GM21825 (cell line): ENCODE data around the gene ZNF318.
"Not testable (repeated sequence)": the region's sequence is repeated elsewhere in the genome, so short reads cannot be mapped to it uniquely, and the experiment has no call there.

Source experiments
- ATAC-seq: cut with Tn5 transposase; IDR thresholded peaks from one replicate; pipeline ENCODE4 v1.9.1; 2021; ENCODE audit warnings: mild to moderate bottlenecking, moderate library complexity; ENCODE audit not compliant: unreplicated experiment

ZNF318 gene

DNA sequence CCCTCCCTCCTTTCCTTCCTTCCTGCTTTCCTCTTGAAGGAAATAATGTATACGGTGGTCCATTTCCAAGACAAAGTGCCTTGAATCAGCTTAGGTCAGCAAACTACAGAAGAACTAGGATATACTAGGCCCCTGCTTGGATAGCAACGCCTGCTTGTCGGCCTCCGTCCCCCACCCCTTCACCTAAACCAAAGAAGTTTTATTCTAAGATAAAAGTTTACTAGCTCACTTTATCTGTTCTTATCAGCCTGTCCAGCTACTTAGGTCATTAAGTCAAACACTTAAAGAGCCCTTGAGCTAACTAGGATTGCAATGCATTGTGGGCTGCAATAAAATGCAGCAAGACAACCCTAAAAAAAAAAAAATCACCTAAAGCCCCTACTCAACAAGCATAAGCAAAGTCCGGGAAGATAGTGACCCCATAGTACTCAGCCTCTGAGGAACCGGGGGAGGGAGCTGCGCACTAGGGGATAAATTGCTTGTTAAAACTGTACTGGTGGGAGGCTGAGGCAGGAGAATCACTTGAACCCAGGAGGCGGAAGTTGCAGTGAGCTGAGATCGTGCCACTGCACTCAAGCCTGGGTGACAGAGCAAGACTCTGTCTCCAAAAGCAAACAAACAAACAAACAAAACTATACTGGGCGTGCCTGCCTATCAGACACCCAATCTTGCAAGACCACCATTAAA lies 21.4 kb upstream of the ZNF318 start:
- not testable (repeated sequence) for ATAC-seq

- ATAC-seq: no peak
These were observed 20.4 kb upstream of the ZNF318 start for GRCh38 chr6:43389730-43390295.

DNA sequence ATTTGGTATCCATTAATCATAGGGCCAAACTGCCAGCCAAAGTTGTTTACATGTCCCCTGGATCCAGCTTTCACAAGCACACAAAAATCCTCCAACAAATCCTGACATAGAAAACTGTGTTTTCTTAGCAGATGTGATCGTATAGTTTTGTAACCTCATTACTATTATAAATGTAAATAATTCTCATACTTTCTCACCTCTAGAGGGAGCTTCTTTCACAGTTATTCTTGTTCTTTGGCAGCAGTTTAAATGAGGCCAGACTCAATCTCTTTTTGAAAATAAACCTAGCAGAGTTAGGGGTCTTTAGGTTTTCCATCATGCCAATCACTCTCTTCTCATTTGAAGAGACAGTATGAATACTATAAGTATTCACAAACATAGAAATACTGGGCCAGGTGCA lies 17.0 kb upstream of the ZNF318 start:
- ATAC-seq: no peak

DNA sequence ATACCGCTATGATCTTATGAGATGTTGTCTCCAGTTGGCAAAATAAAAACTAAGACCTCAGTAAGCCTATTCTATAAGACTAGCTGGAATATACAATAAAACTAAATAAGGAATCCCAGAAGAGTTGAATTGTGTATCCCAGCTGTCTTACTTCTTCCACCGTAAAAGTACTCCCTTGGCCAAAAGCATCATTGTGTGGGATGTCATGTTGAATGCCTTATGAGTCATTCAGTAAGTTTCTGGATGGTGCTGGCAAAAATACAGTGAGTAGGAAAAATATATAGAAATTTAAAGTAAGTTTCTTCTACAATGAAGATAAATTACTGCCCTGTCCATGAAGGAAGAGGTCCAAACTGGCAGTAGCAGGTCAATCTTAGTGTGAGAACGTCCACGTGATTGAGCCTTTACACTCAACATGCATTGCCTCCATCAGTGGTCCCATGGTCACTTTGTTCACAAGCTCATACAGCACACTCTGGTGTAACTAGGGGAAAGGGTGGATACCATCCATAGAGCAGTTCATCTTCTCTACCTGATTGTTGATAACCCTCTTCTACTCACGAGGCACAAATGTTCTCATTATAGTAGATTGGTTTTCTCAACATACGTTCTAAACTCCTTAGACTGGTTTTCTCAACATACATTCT lies 13.7 kb upstream of the ZNF318 start:
- no peak for ATAC-seq

DNA sequence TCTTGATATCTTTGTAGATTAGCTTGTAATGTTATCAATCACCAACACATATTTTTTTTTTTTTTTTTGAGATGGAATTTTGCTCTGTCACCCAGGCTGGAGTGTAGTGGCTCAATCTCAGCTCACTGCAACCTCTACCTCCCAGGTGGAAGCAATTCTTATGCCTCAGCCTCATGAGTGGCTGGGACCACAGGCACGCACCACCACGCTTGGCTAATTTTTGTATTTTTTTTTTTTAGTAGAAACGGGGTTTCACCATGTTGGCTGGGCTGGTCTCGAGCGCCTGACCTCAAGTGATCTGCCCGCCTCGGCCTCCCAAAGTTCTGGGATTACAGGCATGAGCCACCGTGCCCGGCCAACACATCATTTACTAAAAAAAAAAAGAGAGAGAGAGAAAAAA lies 11.4 kb upstream of the ZNF318 start:
- ATAC-seq: not testable (repeated sequence)

DNA sequence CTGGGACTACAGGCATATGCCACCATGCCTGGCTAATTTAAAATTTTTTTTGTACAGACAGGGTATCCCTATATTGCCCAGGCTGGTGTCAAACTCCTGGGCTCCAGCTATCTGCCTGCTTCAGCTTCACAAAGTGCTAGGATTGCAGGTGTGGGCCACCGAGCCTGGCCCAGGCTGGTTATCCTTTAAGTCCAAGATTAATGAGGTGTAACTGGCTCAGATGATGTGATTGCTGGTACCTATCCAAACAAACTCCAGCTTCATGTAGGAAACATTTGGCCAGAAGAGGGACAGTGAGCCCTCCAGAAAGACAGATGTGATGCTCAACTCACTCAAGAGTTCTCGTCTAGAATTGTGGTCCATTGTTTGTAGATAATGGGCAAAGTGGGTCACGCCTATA lies 9.2 kb upstream of the ZNF318 start:
- ATAC-seq: no peak

DNA sequence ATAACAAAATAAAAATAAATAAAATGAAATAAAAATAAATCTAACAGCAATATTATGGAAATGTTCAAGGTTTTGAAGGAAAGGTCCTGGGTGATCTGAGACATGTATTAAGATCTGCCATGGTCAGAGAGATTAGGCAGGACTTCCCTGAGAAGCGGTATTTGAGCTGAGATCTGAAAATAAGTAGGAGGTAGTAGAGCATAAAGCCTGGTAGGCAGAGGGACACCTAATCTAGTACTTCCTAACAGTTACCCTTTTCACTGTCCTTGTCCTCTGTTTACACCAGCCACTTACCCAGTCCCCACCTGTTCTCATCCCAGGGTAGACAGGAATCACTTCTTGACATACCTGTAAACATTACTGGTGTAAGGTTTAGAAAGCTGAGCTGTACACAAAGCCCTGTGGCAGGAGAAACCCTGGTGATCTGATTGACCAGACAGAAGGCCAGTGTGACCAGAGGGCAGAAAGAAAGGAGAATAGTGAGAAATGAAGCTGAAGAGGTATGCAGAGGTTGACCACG lies 8.3 kb upstream of the ZNF318 start:
- ATAC-seq: no peak

GRCh38 chr6:43376551-43376981 lies 7.1 kb upstream of the ZNF318 start:
- ATAC-seq: peak; percentile 44

DNA sequence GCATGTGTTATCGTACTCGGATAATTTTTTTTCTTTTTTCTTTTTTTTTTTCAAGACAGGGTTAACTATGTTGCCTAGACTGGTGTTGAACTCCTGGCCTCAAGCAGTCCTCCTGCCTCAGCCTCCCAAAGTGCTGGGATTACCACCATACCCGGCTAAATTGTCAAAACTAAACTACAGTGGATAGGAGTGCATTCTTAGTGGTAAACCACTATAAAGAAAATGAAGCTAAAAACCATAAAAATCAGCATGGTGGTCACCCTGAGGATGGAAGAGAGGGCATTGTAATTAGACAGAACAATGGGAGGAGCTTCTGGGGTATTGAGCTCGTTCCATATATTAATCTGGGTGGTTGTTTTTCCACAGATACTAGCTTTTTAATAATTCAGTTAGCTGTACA lies 6.2 kb upstream of the ZNF318 start:
- no peak for ATAC-seq

GRCh38 chr6:43373252-43373875 lies 3.9 kb upstream of the ZNF318 start:
- ATAC-seq: no peak

DNA sequence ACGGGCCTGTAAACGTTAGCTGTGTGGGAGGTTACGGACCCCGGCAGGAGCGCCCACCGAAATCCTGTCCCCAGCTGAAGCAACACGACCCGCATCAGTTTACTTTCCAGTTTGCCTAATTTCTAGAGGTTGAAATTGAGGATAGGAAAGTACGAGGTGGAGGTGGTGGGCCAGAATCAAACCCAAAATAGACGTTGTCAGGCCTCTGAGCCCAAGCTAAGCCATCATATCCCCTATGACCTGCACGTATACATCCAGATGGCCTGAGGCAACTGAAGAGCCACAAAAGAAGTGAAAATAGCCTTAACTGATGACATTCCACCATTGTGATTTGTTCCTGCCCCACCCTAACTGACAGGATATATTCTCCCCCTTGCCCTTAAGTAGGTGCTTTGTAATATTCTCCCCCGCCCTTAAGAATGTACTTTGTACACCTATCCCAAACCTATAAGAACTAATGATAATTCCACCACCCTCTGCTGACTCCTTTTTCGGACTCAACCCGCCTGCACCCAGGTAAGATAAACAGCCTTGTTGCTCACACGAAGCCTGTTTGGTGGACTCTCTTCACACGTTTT lies 645 bp upstream of the ZNF318 start:
- peak; percentile 7 for ATAC-seq

DNA sequence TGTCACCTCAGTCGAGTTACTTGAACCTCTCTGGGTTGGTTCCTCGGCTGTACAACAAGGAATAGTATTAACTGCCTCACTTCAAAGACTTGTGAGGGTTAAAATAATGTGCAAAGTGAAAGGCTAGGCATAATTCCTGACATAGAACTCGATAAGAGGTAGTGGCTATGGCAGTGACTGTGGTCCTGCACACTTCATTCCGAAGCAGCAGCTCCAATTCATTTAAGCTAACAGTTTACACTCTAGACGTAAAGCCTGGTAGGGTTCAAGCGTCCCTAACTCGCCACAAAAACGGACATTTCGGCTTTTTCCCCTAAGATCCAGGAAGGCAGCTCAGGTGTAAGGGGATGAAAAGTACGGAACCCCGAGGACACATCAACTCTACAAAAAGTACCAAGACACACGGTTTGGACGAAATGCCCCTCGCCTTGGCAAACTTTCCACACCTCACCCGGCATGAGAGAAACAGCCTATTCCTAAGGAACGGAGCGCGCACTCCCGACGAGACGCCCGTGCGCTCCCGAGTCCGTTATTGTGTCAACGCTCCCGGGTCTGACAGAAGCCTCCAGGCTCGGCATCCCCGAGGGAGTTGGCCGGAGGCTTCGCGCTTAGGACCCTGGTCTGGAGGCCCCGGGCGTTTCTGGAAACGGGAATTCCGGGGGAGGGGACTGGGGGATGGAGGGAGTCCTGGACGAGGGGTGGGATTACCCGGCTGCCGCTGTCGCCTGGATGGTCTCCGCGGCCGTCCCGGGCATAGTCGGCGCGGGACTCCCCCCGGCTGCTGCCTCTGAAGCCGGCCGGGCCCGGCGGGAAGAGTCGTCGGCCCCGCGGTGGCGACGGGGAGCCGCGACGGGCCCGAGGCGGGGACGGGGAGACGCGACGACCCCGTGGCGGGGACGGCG lies 937 bp downstream of the ZNF318 start:
- ATAC-seq: peak; percentile 2

DNA sequence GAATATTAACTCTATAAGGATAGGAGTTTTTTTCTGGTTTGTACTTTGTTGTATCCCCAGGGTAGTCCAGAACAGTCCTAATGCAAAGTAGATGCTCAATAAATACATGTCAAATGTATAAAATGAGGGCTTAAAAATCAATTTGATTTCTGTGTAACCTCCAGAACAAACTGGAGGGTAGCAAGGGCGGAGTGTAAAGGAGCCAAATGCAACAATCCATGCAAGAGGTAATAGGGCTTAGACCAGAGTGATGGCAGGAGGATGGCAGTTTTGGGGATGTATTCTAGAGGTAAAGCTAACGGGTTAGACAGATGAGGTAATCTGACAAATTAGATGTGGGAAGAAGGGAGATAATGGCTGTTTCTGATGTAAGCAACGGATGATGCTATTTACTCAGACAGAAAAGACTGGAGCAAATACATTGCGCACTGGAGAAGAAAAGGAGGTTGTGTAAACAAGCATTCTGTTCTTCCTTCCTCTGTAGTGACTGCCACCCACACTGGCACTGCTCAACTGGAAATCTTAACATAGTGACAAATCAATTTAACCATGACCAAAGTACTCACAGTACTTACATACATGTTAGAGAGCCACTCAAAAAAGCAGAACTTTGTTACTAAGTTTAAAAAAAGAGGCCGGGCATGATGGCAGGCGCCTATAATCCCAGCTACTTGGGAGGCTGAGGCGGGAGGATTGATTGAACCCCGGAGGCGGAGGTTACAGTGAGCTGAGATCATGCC lies 2.0 kb downstream of the ZNF318 start:
- no peak for ATAC-seq

GRCh38 chr6:43361269-43361668 lies 8.2 kb downstream of the ZNF318 start:
- ATAC-seq: no peak

DNA sequence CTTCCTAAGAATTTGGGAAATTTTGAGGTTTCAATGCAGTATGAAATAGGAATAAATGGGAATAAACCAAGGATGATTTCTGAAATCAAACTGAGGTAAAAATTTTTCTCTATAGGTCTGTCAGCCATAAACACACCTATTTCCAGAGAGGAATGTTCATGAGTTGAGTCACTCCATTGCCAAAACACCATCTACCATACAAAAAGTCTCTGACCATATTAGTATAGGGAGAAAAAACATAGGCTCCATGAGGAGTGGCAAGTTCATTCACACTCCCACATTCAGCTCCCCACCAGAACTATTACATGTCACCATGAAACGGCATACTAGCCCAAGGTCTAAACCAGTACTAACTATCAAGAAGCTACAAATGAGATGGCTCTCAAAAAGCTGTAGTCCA lies 9.6 kb downstream of the ZNF318 start:
- no peak for ATAC-seq

DNA sequence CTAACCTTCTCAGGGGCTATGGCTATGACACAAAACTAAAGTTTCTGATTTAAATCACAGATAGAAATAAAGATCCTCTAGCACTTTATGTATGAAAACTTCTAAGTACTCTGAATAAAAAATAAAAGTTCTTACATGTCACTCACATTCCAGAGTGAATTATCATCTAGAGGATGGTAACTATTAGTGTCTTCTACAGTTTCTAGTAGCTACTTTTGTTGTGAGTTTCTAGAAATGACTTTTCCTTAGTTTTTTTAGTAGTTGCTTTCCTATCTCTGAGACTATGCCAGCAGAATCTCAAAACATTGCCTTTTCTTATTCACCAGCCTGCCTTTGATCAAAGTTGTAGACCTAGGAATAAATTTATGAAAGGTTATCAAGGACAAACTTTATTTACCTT lies 10.1 kb downstream of the ZNF318 start:
- ATAC-seq: no peak

GRCh38 chr6:43355862-43356590 lies 13.4 kb downstream of the ZNF318 start:
- no peak for ATAC-seq

- ATAC-seq: not testable (repeated sequence)
These were observed 17.5 kb downstream of the ZNF318 start for GRCh38 chr6:43351951-43352350.

- ATAC-seq: no peak
These were observed 22.0 kb downstream of the ZNF318 start for GRCh38 chr6:43347444-43347843.
